T-helper 2 cell (primary cell): Measurements from ENCODE around the gene ITGB2.
A peak's percentile ranks its signal among the peaks of the same experiment; 100 is the strongest.

Source experiments
- DNase-seq, 5 experiments: peaks; one replicate each; pipeline versions ENCODE4 v3.0.0 to v3.0.0-alpha.2; 2012 to 2022
- total RNA-seq, 2 donors: gene quantifications; one replicate each; lab custom pipeline; 2026; lab: John Stamatoyannopoulos, UW

ITGB2 gene
- total RNA-seq: 366 to 430 reads per million in 2 donors

GRCh38 chr21:44920694-44921604 lies at the start of gene ITGB2:
Gene ITGB2, minus strand, starts transcription at chr21:44920899. Its CDS starts 10,117 bp downstream, at chr21:44910782.
- peak in 3 of 5 experiments; percentile 31 to 84 (median 68) for DNase-seq

GRCh38 chr21:44969931-44970755 lies 49.4 kb upstream of the ITGB2 start:
- no peak for DNase-seq

GRCh38 chr21:44969066-44969670 lies 48.5 kb upstream of the ITGB2 start:
- no peak for DNase-seq

- DNase-seq: no peak
Measured at GRCh38 chr21:44967082-44968047, 46.7 kb upstream of the ITGB2 start.

GRCh38 chr21:44966135-44967081 lies 45.7 kb upstream of the ITGB2 start:
- DNase-seq: no peak

- DNase-seq: peak in 2 of 5 experiments; percentile 4 to 60
Measured at GRCh38 chr21:44965251-44966022, 44.7 kb upstream of the ITGB2 start.

- DNase-seq: no peak
Measured at GRCh38 chr21:44964381-44964780, 43.7 kb upstream of the ITGB2 start.

GRCh38 chr21:44962403-44962966 lies 41.8 kb upstream of the ITGB2 start:
- no peak for DNase-seq

GRCh38 chr21:44960141-44961092 lies 39.7 kb upstream of the ITGB2 start:
- no peak for DNase-seq

- DNase-seq: no peak
Measured at GRCh38 chr21:44959376-44960091, 38.8 kb upstream of the ITGB2 start.

GRCh38 chr21:44958471-44959191 lies 37.9 kb upstream of the ITGB2 start:
- no peak for DNase-seq

GRCh38 chr21:44957901-44958451 lies 37.3 kb upstream of the ITGB2 start:
- DNase-seq: no peak

- no peak for DNase-seq
Measured at GRCh38 chr21:44957047-44957831, 36.5 kb upstream of the ITGB2 start.

GRCh38 chr21:44956356-44957046 lies 35.8 kb upstream of the ITGB2 start:
- no peak for DNase-seq

- no peak for DNase-seq
Measured at GRCh38 chr21:44955798-44956175, 35.1 kb upstream of the ITGB2 start.
